ENCODE measurements around the gene NSDHL. TPM values are rescaled to one million over a fixed set of nuclear protein-coding genes. Genes with fewer than 3 reads are reported as not detected.

The NSDHL gene
- 14.9 and 22.4 TPM in 2 replicates for total RNA-seq

DNA sequence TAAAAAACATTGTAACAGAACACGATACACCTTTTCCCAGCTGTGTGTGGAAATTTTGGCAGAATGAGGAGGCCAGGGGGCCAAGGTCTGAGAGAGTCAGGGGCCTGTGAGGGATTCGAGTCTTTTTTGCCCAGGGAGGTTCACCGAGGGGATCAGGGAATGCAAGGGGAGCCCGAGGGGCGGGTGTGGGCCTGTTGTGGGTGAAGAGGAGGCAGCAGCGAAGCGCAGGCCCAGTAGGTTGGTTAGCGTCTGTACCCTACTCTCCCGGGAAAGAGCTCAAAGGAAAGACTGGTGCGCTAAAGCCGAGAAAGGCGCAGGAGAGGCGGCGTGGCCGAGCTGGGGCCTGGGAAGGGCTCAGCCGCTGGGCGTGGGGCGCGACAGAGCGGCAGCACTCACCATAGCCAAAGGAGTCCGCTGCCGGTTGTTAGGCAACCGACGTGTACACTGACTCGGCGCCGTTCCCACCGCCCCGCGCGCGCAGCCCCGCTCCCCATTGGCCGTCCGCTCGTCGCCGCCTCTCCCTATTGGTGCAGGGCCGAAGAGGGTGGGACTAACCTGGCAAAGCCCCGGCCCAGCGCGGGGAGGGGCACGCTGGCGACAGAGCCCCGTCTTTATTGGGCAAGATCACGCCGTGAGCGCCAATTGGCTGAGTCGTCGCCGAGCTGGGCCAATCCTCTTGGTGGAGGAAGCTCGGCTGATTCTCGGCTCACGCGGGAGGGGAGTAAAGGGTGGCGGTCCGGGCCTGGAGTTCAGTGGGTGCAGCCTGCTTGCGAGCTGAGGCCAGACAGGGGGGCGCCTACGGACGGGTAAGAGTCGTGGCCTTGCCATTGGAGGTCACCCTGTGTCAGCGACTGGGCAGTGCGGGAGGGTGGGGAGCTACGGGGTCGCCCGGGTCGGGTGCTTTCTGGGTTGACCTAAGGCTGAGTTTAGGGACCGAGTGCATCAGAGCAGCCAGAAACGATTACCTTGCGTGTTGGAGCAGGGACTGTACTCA is at the start of gene NSDHL, which contains the start of gene CETN2:
TSS of gene NSDHL (plus strand) at position 752 of the 994 bp plus-strand sequence. CDS start 15,262 bp downstream, outside the sequence.
TSS of gene CETN2 (minus strand) at position 446 of the 994 bp plus-strand sequence. CDS start at position 399, 47 bp downstream.

GRCh38 chrX:152897222-152898131 is 66.6 kb downstream of the NSDHL start, which contains the start of gene ZNF185:
Gene ZNF185, plus strand, starts transcription at chrX:152898067. Its CDS starts 16,423 bp downstream, at chrX:152914490.

Other genes starting within 250 kb of the NSDHL start
- under 0.01 and 0.17 TPM in 2 replicates for gene GABRQ, start 193.2 kb upstream of the NSDHL start, total RNA-seq
- not detected in 2 replicates for gene MAGEA3, start 132.3 kb upstream of the NSDHL start, total RNA-seq
- gene CSAG2, start 121.8 kb upstream of the NSDHL start, total RNA-seq = not detected in 2 replicates
- not detected in 2 replicates for gene MAGEA2B, start 116.4 kb upstream of the NSDHL start, total RNA-seq
- gene CSAG1, start 97.3 kb upstream of the NSDHL start, total RNA-seq = not detected in 2 replicates
- not detected in 2 replicates for gene MAGEA12, start 97.3 kb upstream of the NSDHL start, total RNA-seq
- gene MAGEA2, start 77.2 kb upstream of the NSDHL start, total RNA-seq = not detected in 2 replicates
- gene CSAG3, start 71.8 kb upstream of the NSDHL start, total RNA-seq = not detected in 2 replicates
- not detected in 2 replicates for gene MAGEA6, start 61.4 kb upstream of the NSDHL start, total RNA-seq
- 47.1 and 54.7 TPM in 2 replicates for gene CETN2, start 306 bp upstream of the NSDHL start, total RNA-seq
- gene ZNF185, start 67.0 kb downstream of the NSDHL start, total RNA-seq = 1.3 and 1.5 TPM in 2 replicates
- not detected in 2 replicates for gene PNMA5, start 163.1 kb downstream of the NSDHL start, total RNA-seq
- gene PNMA3, start 225.4 kb downstream of the NSDHL start, total RNA-seq = 0.29 and 0.66 TPM in 2 replicates
- 5.5 and 8.1 TPM in 2 replicates for gene PNMA6A, start 241.4 kb downstream of the NSDHL start, total RNA-seq

All from smooth muscle cell of trachea (primary cell).